GM04503 (cell line): Measurements from ENCODE around the gene GTF2IRD1.
"Not testable (repeated sequence)": the region's sequence is repeated elsewhere in the genome, so short reads cannot be mapped to it uniquely, and the experiment has no call there.

Experiments
- DNase-seq: peaks from one replicate; pipeline ENCODE4 v3.0.0-alpha.2; 2012; ENCODE audit warnings: low read depth

The GTF2IRD1 gene, protein sequence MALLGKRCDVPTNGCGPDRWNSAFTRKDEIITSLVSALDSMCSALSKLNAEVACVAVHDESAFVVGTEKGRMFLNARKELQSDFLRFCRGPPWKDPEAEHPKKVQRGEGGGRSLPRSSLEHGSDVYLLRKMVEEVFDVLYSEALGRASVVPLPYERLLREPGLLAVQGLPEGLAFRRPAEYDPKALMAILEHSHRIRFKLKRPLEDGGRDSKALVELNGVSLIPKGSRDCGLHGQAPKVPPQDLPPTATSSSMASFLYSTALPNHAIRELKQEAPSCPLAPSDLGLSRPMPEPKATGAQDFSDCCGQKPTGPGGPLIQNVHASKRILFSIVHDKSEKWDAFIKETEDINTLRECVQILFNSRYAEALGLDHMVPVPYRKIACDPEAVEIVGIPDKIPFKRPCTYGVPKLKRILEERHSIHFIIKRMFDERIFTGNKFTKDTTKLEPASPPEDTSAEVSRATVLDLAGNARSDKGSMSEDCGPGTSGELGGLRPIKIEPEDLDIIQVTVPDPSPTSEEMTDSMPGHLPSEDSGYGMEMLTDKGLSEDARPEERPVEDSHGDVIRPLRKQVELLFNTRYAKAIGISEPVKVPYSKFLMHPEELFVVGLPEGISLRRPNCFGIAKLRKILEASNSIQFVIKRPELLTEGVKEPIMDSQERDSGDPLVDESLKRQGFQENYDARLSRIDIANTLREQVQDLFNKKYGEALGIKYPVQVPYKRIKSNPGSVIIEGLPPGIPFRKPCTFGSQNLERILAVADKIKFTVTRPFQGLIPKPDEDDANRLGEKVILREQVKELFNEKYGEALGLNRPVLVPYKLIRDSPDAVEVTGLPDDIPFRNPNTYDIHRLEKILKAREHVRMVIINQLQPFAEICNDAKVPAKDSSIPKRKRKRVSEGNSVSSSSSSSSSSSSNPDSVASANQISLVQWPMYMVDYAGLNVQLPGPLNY

DNA sequence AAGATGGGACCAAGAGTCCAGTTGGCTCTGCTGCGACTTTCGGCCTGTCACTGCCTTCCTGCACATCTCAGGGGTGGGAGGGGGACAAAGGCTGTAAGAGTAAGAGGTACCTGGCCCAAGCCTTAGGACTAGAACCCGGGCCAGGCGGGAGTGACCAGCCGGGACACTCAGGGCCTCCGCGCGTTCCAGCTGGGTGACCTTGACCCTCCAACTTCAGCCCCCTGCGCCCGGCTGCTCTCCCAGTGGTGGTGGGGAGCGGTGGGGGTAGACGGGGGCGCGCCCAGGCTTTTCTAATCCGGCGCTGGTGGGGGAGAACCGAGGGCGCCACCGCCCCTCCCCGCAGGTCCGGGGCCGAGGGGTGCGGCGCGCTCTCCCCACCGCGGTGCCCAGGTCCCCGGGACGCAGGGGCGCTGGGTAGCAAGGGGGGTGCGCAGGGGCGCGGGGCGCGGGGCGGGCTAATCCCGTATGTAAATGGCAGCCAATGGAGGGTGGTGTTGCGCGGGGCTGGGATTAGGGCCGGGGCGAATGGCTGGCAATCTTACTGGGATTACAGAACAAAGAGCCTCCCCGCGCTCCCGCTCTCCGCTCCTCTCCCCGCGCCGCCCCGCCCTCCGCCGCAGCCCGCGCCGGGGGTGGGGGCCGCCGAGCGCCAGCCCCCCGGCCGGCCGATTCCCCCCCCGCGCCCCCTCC lies at the start of gene GTF2IRD1:
TSS of gene GTF2IRD1 (plus strand) at position 585 of the 690 bp plus-strand sequence. CDS start 54,175 bp downstream, outside the sequence.
- no peak for DNase-seq

DNA sequence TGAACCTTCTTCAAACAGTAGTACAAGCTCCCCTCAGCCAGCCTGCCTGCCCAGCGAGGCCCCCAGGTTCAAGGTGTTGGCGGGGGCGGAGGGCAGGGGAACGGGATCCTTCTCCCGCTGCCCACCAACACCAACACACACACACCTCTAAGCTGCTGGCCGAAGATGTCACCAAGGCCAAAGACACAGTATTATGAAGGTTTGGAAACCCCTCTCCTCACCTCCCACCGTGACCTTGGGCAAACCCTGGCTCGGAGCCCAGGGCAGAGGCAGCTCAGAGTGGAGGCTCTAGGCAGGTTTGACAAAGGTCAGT lies 49.4 kb upstream of the GTF2IRD1 start:
- no peak for DNase-seq

DNA sequence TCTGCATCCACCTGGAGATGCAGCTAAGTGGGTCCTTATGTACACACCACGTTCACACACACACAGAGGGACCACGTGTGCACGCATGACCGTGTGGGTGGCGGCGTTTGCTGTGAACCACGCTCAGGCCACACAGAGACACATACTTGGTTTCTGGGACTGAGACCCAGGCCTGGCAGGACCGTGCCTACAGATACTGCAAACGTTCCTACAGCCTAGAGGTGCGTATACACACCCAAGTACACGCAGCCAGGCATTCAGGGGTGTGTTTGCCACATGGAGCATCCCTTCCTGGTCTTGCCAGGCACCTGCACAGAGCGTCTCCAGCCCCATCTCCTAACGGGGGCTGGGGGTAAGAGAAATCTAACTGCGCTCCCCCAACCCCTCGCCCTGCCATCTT lies 49.0 kb upstream of the GTF2IRD1 start:
- no peak for DNase-seq

DNA sequence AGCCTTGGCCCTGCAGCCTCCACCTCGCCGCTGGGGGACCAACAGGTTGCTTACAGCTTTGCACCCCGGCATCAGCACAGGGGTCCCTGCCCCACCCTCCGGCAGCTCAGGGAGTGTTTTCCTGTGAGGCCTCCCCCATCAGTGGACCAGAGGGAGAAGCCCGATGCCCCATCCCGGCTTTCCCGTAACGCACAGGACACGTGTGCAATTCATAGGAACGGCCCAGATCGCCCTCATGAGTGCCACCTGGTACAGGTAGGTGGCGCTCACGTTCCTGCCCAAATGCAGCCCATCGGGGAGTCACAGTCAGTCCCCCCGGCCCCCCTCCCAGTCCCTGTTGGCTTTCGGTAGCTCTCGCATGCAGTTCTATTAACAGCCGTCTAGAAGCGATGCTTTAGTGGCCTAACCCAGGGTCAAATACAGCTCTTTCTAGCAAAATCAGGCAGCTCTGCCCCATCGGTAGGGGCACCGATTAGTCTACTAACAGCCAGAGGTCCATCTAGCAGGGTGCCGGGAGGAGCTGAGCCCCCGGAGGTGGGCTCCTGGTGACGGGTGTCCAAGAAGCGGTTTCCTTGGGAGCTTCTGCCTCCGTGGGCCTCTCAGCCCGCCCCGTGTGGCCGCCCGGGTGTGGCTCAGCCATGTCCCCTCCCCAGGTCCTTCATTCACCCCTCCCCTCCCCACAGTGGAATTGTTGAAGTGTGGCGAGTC lies 48.4 kb upstream of the GTF2IRD1 start:
- DNase-seq: no peak

DNA sequence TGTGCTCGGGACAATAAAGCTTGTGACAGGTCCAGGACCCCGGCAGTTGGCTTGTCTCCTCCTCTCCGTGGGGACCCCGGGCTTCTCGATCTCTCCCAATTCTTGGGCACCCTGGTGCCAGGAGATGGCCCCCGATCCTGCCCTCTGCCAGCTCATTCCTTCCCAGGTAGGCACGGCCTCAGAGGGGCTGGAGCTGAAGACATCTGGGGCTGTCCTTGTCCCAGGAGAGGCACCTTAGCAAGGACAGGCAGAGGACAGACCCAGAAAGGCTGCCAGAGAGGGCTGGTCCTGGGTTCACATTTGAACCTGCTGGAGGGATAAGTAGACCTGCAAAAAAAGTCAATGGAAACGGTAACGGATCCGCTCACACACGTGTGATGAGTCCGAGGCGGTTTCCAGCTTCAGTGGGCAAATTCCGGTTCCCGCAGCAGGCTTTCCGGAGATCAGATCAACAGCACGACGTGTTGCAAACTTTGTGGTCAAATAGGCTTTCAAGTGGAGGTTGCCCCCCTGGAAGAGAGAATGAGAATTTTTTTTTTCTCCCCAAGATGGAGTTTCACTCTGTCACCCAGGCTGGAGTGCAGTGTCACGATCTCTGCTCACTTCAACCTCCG lies 47.7 kb upstream of the GTF2IRD1 start:
- DNase-seq: no peak

DNA sequence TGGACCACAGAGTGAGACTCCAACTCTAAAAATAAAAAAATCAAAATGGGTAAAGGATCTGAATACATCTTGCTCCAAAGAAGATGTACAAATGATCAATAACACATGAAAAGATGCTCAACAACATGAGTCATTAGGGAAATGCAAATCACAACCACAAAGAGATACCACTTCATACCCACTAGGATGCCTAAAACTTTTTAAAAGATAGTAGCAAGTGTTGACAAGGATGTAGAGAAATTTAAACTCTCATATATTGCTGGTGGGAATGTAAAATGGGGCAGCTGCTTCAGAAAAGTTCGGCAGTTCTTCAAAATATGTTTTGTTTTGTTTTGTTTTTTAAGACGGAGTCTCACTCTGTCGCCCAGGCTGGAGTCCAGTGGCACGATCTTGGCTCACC lies 45.7 kb upstream of the GTF2IRD1 start:
- no peak for DNase-seq

DNA sequence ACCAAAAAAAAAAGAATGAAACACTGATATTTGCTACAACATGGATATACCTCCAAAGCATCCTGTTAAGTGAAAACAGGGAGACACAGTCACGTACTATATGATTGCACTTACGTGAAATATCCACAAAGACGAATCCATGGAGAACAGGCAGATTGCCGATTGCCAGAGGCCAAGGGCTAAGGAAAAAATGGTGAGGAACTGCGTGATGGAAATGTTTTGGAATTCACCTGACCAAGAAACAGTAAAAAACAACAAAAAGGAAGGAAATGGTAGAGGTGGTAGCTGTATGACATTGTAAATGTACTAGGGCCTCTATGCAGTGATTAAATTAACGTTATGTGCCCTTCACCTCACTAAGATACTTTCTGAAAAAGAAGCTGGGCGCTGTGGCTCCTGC lies 44.1 kb upstream of the GTF2IRD1 start:
- no peak for DNase-seq

DNA sequence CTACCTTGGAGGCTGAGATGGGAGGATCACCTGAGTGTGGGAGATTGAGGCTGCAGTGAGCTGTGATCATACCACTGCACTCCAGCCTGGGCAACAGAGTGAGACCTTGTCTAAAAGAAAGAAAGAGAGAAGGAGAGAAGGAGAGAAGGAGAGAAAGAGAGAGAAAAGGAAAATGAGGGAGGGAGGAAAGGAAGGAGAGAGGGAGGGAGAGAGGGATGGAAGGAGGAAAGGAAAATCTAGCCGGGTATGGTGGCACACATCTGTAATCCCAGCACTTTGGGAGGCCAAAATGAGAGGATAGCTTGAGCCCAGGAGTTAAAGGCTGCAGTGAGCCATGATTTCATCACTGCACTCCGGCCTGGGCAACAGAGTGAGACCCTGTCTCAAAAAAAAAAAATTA lies 42.9 kb upstream of the GTF2IRD1 start:
- no peak for DNase-seq

DNA sequence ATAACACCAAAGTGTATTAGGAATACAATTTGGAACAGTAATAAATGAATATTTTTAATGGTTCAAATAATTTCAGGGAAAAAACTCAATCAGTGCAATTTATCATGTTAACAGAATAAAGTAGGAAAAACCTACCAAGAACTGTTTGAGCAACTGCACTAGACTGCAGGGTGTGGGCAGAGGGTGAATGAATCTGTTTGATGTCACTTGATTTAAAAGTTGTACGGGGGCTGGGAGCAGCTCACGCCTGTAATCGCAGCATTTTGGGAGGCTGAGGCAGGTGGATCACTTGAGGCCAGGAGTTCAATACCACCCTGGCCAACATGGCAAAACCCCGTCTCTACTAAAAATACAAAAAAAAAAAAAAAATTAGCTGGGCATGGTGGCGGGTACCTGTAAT lies 42.1 kb upstream of the GTF2IRD1 start:
- DNase-seq: not testable (repeated sequence)

DNA sequence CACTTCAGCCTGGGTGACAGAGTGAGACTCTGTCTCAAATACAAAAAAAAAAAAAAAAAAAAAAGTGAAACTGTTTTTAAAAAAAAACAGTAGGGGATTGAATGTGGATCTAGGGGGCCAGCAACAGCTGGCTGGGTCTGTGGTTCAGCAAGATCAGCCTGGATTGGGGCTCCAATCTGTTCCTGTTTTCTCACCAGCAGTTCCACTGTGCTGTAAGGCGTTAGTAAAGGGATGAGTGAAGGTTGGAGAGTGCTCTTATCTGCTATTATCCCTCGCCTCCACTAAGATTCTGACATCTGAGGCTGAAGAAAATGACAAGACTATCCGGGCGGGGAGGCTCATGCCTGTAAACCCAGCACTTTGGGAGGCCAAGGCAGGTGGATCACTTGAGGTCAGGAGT lies 41.6 kb upstream of the GTF2IRD1 start:
- no peak for DNase-seq

DNA sequence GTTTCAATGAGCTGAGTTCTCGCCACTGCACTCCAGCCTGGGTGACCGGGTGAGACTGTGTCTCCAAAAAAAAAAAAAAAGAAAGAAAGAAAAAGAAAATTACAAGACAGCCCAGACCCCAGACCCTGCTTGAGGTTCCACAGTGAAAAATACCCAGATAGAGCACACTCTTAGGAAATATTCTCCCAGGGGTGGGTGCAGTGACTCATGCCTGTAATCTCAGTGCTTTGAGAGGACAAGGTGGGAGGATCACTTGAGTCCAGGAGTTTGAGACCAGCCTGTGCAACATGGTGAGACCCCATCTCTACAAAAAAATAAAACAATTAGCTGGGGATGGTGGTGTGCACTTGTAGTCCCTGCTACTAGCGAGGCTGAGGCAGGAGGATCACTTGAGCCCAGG lies 41.1 kb upstream of the GTF2IRD1 start:
- DNase-seq: no peak

DNA sequence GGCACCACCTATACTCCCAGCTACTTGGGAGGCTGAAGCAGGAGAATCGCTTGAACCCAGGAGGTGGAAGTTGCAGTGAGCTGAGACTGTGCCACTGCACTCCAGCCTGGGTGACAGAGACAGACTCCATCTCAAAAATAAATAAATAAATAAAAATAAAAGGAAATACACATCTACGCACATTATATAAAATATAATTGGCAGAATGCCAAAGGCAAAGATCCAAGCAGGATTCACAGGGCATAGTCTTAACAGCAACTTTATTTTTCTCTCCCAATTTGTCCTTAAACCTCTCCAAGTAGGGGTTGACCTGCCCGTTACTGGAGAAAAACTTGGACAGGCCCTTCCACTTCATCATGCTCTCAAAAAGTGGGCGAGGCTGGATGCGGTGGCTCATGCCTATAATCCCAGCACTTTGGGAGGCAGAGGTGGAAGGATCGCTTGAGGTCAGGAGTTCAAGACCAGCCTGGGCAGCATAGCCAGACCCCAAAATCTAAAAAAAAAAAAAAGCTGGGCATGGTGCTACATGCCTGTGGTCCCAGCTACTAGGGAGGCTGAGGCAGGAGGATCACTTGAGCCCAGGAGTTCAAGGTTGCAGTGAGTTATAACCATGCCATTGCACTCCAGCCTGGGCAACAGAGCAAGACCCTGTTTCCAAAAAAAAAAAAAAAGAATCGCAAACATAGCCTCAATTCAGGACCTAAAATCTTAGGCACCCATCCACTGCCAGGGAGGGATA lies 38.9 kb upstream of the GTF2IRD1 start:
- not testable (repeated sequence) for DNase-seq

DNA sequence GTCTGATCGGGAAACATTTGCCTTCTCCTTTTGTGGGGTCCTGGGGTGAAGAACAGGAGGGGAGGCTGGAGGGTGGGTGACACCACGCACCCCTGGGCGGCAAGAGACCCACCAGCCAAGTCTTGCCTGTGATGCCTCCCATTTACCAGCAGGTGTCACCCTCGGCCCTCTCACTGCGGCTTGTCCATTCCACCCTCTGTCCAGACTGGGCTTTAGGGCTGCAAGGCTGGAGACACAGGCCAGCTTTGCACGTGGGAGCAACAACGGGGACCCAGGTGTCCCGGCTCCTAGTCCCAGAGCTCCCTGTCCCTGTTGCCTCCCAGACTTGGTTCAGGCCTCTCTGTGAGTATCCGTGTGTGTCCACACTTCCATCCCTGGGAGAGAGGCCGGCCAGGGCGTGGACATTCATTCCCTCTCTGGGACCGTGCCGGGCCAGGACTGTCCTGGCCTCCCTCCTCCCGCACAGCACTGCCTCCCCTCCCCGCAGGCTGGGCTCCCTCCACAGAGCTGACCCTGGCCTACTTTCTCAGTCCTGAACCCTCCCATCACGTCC lies 36.2 kb upstream of the GTF2IRD1 start:
- no peak for DNase-seq

DNA sequence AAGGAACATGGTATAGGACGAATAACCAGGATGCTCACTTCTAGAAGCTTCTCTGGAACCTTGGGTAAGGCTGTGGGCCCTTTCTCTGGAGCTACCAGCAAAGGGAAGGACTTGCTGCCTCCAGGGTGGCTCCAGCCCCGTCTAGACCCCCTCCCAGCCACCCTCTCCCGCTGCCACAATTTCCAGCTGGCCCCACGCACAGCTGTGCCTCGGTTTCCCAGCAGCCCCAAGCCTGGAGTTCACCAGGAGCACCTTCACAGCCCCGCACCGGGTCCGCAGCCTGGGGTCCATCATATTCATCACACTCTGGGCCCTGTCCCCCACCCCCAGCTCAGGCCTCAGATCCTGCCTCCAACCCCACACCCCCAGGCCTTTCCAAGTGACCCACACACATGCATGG lies 35.6 kb upstream of the GTF2IRD1 start:
- DNase-seq: no peak

DNA sequence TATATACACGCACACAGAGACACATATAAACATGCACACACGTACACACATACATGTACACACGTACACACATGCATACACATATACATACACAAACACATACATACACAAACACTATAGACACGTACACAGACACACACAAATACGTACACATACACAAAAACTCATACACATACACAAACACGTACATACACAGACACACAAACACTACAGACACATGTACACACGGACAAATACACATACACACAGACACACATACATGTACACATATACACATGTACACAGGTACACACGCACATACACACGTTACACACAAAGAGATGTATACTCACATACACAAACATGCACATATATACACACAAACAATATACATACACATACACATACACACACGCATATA lies 35.2 kb upstream of the GTF2IRD1 start:
- DNase-seq: no peak

DNA sequence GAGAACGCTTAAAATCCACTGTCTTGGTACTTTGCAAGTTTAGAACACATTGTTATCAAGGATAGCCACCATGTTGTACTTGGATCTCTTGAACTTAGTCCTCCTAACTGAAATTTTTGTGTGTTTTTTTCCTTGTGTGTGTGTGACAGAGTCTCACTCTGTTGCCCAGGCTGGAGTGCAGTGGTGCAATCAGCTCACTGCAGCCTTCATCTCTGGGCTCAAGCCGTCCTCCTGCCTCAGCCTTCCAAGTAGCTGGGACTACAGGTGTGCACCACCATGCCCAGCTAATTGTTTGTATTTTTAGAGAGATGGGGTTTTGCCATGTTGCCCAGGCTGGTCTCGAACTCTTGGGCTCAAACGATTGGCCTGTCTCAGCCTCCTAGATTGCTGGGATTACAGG lies 34.5 kb upstream of the GTF2IRD1 start:
- DNase-seq: not testable (repeated sequence)

DNA sequence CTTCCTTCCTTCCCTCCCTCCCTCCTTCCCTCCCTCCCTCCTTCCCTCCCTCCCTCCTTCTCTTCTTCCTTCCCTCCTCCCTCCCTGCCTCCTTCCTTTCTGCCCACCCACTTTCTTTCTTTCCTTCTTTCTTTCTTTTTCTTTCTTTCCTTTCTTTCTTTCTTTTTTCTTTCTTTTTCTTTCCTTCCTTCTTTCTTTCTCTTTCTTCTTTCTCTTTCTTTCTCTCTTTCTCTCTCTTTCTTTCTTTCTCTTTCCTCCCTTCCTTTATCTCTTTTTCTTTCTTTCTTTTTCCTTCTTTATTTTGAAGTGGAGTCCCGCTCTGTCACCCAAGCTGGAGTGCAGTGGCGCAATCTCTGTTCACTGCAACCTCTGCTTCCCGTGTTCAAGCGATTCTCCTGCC lies 33.7 kb upstream of the GTF2IRD1 start:
- DNase-seq: no peak

DNA sequence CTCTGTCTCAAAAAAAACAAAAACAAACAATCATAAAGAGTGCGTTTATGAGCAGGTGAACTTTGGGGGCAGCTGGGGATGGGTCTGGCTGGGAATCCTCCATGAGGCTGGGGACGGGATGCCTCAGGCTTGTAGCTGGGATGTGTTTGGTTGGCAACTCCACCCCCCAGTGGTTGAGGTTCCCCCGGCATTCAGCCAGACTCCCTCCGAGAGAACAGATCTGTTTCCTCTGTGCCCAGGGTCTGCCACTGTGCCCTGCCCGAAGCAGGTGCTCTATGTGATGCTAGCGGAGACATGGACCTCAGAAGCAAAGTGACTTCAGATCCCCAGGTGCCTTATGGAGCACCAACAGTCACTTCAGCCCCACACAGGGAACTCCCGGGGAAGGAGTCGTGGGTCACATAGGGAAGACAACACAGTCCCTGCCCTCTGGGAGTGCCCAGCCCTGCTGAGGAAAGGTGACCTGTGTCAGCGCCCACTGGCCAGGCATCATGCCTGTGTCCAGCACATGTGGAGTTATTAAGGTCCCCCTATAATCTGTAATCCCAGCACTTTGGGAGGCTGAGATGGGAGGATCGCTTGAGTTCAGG lies 29.3 kb upstream of the GTF2IRD1 start:
- DNase-seq: no peak

DNA sequence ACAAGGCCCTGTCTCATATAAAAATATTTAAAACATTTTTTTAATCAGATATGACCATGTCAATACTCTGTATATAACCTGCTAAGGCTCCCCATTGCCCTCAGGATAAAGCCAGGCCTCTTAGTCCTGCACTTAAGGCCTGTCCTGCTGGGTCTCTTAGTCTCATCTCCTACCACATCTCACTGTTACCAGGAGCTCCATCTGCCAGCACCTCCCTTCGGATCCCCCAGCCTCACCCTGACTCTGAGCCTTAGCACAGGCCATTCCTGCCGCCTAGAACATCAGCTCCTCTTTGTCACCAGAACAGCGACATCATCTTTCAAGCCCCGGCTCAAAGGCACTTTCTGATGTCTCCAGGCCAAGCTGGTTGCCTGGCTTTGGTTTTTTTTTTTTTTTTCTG lies 25.7 kb upstream of the GTF2IRD1 start:
- no peak for DNase-seq

DNA sequence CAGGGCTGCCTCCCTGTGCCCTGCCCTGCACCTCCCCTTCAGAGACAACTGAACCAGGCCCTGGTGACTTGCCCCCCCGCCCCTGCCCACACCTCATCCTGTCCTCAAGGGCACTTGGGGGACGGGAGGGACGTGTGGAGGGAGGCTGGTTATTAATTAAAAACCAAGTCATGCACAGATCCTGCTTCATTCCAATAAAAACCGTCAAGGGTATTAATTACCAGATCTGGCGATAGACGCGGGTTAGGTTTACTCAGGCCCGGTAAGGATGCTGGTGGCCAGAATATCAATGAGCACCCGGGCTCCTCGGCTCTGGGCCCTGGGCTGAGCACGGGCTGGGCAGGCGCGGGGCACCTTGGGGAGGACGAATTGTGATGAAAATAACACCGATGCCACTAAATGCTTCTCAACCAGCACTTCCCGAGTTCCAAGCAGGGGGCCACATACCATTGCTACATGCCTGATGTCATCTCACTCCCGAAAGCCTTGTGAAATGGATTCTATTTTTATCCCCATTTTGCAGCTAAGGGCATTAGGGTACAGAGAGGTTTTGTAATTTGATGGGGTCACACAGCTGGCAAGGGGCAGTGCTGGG lies 24.5 kb upstream of the GTF2IRD1 start:
- no peak for DNase-seq
